Right ventricle myocardium superior (tissue), 1 donor: ENCODE measurements around the gene EHD2. TPM values are rescaled to one million over a fixed set of nuclear protein-coding genes. Genes with fewer than 3 reads are reported as not detected.
"Not testable (repeated sequence)": the region's sequence is repeated elsewhere in the genome, so short reads cannot be mapped to it uniquely, and the experiment has no call there.

ENCODE experiments used
- ATAC-seq: fragments of 200-7000 bp; cut with Tn5 transposase; one replicate; pipeline ENCODE4 v1.9.1; 2020; ENCODE audit warnings: mild to moderate bottlenecking; ENCODE audit not compliant: poor library complexity
- DNase-seq: peaks from one replicate; pipeline ENCODE4 v3.0.0-alpha.2; 2020
- intact Hi-C: fragments of 100-400 bp; cut with DNase I; formaldehyde crosslinking; loops from one replicate; pipeline ENCODE4 v1.11.2; 2022
- total RNA-seq: library from RNA; stranded (reverse); fragmentation: NEBNext Ultra II Directional; extraction: Animal tissue kit (Norgen Biotek cat#: 25700); gene quantifications from one replicate; pipeline ENCODE4 v1.2.1, GENCODE V29; 2021
- donor health status: DM: no; HTN: yes; CAD: no; lungs with severe emphysema.

EHD2 gene
- total RNA-seq, 1 donor from 2014 or later: 45.2 TPM

DNA sequence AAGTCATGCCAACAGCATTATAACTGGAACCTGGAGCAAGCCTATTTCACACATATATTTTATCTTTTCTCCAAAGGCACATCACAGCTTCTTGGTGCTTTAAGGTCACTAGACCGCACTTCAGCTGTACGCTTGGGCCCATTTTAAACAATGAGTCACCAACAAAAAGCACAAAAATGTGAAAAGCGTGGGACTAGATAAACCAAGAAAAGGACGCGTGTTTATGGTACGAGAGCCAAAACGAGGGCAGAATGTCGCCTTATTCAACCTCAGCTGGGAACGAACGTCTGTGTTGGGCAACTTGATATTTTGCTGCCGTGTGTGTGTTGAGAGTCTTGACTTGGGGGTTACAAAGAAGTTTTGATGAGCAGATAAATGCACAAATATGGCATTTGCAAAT lies 9.2 kb upstream of the EHD2 start:
- DNase-seq: no peak
- no peak for ATAC-seq
- intact Hi-C loops: no loop called here

DNA sequence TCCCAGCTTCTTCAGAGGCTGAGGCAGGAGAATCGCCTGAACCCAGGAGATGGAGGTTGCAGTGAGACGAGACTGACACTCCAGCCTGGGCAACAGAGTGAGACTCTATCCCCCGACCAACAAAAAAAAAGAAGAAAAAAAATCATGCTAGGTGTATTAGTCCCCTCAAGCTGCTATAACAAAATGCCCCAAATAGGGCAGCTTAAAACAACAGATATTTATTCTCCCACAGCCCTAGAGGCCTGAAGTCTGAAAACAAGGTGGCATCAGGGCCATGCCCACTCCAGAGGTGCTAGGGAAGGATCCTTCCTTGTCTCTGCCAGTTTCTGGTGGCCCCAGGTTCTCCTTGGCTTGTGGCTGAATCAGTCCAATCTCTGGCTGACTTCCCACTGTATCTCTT lies 8.6 kb upstream of the EHD2 start:
- intact Hi-C loops: no loop called here
- DNase-seq (no peak), ATAC-seq (no peak)

DNA sequence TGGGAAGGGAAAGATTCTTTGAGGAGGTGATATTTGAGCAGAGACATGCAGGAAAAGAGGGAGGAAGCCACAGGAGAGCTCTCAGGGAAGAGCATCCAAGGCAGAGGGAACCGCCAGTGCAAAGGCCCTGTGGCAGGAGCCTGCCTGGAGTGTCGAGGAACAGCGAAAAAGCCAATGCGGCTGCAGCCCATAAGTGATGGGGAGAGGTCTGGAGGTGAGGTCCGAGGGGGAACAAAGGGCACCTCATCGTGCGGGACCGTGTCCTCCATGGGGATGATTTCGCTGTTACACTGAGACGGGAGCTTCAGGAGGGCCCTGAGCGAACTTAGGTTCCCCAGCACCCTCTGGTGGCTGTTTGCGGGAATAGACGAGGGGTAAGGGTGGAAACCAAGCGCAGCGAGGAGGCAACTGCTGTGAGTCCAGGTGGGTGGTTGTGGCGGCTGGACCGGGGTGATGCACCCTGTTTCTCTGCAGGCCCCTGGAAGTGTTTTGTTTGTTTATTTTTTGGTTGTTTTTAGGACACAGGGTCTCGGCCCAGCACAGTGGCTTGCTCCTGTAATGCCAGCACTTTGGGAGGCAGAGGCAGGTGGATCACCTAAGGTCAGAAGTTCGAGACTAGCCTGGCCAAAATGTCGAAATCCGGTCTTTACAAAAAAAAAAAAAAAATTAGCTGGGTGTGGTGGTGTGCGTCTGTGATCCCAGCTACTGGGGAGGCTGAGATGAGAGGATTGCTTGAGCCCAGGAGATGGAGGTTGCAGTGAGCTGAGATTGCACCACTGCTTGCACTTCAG lies 5.9 kb upstream of the EHD2 start:
- ATAC-seq (peak; percentile 84), DNase-seq (peak; percentile 78)
- intact Hi-C loops: no loop called here

DNA sequence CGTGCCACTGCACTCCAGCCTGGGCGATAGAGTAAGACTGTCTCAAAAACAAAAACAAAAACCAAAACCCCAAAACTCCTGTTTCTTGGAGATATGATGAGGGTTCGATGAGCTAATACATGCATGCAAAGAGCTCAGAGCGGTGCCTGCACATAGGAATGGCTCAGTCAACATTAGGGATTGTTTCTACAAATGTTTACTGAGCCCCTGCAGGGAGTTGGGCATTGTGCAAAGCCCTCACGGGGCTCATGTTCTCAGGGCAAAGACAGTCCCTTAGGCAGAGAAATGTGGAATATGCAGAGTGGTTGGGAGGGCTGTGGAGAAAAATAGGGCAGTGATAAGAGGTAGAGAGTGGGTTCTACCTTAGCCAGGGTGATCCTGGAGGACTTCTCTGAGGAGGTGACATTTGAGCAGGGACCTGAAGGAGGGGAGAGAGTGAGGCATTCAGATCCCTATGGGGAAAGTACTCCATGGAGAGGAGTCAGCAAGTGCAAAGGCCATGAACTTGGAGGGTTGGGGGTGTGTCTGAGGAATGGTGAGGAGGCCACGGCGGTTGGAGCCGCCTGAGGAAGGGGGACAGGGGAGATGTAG lies 1.5 kb upstream of the EHD2 start:
- DNase-seq: no peak
- intact Hi-C loops: no loop called here
- no peak for ATAC-seq

DNA sequence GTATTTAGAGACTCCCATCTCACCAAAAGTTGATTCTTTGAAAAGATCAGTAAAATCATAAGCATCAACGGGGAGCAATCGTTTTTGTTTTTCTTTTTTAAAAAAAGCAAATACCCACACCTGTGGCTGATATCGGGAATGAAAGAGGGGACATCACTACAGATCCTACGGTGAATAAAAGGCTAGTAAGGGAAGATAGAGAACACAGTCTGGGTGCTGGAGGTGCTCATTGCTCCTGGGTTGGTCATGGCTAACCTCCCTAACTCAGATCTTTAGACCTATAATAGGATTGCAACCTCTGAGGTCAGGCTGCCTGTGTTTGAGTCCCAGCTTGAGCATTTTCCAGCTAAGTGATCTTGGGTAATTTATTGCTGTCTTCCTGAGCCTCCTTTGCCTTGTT lies 1.1 kb downstream of the EHD2 start:
- intact Hi-C loops: no loop called here
- no peak for ATAC-seq
- no peak for DNase-seq

DNA sequence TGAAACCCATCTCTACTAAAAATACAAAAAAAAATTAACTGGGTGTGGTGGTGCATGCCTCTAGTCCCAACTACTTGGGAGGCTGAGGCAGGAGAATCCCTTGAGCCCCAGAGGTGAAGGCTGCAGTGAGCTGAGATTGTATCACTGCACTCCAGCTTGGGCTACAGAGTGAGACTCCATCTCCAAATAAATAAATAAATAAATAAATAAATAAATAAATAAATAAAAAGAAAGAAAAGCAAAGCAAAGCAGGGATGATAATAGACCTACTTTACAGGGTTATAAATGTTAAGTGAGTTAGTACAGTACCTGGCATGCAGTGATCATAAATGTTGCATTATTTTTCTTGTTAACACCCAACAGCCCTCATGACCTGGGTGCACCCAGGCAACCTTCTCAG lies 1.6 kb downstream of the EHD2 start:
- DNase-seq, intact Hi-C loops, ATAC-seq: not testable (repeated sequence)

DNA sequence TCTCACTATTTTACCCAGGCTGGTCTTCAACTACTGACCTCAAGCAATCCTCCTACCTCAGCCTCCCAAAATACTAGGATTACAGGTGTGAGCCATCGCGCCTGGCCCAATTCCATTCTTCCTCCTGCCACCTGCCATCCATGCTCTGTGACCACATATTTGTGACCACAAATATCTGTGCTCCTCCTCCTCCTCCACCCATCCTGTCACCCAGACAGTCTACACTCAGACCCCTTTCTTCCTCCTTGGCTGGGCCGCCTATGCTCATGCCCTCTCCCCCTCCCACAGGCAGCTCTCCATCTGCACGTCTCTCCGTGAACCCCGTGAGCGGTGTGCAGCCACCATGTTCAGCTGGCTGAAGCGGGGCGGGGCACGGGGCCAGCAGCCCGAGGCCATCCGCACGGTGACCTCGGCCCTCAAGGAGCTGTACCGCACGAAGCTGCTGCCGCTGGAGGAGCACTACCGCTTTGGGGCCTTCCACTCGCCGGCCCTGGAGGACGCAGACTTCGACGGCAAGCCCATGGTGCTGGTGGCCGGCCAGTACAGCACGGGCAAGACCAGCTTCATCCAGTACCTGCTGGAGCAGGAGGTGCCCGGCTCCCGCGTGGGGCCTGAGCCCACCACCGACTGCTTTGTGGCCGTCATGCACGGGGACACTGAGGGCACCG lies 3.2 kb downstream of the EHD2 start:
- DNase-seq: no peak
- ATAC-seq: no peak
- intact Hi-C loops: no loop called here

DNA sequence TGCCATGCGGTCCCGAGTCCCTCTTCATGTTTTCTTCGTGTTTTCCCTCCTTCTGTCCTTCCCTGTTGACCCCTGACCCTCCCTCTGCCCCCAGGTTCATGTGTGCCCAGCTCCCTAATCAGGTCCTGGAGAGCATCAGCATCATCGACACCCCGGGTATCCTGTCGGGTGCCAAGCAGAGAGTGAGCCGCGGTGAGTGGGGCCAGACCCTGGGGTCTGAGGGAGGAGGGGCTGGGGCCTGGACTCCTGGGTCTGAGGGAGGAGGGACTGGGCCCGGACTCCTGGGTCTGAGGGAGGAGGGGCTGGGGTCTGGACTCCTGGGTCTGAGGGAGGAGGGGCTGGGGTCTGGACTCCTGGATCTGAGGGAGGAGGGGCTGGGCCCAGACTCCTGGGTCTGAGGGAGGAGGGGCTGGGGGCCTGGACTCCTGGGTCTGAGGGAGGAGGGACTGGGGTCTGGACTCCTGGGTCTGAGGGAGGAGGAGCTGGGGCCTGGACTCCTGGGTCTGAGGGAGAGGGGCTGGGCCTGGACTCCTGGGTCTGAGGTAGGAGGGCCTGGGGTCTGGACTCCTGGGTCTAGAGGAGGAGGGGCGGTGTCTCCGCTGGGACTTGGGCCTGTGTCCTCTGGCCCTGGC lies 5.3 kb downstream of the EHD2 start:
- ATAC-seq, intact Hi-C loops, DNase-seq: not testable (repeated sequence)

DNA sequence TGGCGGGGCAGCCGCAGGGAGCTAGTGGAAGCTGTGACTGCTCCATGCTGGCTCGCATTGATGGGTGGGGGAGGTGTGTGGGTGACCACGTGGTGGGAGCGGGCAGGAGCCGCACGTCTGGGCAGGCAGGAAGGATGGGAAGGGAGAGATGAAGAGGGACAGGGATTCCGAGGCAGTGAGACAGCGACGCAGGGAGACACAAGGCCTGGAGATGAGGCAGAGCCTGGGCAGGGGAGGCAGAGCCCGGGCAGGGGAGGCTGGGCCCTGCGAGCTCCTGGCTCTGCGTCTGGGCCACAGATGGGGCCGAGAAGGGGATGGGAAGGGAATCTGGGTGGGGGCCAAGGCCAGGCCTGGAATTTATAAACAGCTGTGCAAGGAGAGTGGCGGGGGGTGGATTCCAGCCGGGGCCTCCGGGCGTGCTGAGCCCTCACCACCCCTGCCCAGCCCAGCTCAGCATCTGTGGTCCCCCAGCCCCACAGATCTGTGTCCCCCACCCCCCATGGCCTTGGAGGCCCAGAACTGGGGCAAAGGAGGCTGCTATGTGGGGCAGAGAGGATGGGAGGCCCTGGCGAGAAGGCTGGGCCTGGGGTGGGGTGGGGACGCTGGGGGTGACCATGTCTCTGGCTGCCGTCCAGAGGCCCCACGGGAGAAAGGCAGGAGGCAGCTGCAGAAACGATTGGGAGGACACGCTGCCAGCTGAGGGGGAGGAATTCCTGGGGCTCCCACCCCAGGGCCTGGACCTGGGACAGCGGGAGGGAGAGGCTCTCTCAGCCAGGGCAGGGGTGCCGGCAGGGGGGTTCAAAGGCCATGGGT lies 6.0 kb downstream of the EHD2 start:
- intact Hi-C loops: no loop called here
- DNase-seq (peak; percentile 93), ATAC-seq (peak; percentile 87)

DNA sequence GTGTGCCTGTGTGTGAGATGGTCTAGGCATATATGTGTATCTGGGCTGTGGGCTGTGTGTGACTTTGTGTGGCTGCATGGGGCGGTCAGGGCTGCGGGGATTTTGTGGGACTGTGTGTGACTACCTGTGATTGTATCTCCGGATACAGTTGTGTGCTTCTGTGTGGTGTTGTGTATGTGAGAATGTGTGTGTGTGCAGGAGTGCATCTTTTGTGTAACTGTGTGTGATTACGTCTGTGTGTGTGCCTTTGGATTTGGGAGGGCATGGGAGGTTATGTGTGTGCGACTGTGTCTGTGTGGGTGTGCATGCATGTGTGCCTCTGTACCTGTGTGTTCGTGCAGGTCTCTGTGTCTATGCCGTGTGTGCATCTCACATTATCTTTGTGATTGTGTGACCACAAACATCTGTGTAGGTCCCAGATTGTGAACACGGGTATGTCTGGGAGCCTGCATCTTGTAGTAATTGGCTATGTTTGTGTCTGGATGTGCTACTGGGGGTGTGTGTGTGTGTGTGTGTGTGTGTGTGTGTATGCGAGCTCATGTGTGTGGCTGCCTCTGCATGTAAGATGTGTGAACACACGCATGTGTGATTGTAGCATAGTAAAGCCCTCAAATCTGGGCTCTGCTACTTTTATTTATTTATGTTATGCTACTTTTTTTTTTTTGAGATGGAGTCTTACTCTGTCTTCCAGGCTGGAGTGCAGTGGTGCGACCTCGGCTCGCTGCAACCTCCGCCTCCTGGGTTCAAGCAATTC lies 7.6 kb downstream of the EHD2 start:
- ATAC-seq (no peak), DNase-seq (no peak)
- intact Hi-C loops: no loop called here

DNA sequence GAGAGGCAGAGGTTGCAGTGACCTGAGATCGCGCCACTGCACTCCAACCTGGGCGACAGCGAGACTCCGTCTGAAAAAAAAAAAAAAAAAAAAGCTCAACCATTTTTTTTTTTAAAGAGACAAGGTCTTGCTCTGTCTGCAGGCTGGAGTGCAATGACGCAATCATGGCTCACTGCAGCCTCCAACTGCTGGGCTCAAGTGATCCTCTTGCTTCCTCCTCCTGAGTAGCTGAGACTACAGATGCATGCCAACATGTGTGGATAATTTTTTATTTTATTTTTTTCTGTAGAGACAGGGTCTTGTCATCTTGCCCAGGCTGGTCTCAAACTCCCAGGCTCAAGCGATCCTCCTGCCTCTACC lies 10.3 kb downstream of the EHD2 start:
- ATAC-seq: peak; percentile 37

DNA sequence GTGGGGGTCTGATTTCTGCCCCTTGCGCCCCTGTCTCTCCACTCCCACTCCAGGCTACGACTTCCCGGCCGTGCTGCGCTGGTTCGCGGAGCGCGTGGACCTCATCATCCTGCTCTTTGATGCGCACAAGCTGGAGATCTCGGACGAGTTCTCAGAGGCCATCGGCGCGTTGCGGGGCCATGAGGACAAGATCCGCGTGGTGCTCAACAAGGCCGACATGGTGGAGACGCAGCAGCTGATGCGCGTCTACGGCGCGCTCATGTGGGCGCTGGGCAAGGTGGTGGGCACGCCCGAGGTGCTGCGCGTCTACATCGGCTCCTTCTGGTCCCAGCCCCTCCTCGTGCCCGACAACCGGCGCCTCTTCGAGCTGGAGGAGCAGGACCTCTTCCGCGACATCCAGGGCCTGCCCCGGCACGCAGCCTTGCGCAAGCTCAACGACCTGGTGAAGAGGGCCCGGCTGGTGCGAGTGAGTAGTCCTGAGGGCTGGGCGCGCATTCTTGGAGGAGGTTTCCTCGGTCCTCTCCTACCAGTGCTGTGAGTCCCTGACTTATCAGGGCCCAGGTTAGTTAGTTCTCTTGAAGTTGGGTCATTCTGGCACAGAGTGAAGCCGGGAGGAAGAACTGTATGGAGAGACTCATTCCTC lies 12.7 kb downstream of the EHD2 start:
- intact Hi-C loops: no loop called here
- no peak for DNase-seq

More for the DNA sequence above, 10.3 kb downstream of the EHD2 start:
- intact Hi-C loops: no loop called here
- peak; percentile 75 for DNase-seq

DNA sequence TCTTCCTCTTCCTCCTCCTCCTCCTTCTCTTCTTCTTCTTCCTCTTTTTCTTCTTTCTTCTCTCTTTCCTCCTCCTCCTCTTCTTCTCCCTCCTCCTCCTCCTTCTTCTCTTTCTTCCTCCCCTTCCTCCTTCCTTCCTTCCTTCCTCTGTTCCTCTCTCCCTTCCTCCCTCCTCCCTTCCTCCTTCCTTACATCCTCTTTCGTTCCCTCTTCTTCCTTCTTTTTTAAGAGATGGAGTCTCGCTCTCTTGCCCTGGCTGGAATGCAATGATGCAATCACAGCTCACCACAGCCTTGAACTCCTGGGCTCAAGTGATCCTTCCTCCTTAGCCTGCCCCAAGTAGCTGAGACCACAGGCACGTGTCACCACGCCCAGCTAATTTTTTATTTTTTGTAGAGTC lies 13.2 kb downstream of the EHD2 start:
- ATAC-seq (no peak), DNase-seq (no peak)
- intact Hi-C loops: no loop called here

More for the DNA sequence above, 12.7 kb downstream of the EHD2 start:
- no peak for ATAC-seq

DNA sequence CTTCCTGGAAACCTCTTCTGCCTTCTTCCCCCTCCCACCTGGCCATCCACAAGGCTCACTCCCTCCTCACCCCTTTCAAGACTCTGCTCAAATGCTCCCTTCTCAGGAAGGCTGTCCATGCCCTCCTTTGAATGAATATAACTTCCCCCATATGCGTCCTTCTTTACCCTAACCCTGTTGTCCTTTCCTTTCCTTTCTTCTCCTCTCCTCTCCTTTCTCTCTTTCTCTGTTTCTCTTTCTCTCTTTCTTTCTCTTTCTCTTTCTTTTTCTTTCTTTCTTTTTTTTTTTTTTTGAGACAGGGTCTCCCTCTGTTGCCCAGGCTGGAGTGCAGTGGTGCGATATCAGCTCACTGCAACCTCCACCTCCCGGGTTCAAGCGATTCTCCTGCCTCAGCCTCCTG lies 15.1 kb downstream of the EHD2 start:
- intact Hi-C loops, DNase-seq, ATAC-seq: not testable (repeated sequence)

DNA sequence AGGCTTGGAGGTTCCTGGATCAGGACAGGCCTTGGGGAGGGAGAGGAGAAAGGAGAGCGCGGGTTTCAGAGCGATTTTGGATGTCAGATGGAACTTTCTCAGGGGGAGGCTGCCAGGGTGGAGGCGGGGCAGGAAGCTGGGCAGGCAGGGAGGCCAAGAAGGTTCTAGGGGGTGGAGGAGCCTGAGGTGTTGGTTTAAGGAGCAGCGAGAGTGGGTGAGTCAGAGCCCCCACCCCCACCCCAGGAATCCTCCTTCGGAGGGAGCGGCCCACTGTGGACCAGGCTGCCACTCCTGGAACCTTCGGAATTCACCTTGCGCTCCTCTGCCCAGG lies 16.2 kb downstream of the EHD2 start:
- intact Hi-C loops: no loop called here
- ATAC-seq: peak; percentile 53
- DNase-seq: peak; percentile 70

DNA sequence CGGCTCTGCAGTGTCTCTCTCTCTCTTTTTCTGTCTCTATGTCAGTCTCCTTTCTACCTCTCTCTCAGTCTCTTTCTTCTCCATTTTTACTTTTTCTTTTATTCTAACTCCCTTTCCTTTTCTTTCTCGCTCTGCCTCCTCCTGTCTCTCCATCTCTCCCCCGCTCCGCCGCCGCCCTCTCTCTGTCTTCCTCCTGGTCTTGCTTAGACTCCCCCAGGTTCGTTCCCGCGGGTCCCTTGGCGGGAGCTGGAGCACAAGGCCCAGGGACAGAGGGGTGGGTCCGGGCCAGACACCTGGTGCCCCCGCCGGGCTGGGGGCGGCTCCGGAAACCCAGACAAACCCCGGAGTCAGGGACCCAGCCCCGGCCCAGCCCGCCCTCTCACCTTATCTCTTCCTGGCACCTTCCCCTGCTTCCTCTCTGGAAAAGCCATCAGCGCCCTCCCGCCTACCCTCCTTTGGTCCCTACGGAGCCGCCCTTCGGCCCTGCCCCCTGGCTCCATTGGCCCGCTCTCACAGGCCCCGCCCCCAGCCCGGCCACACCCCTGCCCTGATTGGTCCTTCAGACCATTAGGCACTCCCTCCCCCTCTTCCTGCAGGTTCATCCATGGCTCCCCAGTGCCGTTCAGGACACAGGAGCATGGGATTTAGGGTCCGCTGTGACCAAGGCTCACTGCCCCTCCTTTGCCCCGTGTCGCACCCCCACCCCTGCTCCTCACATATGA lies 16.7 kb downstream of the EHD2 start:
- peak; percentile 79 for ATAC-seq
- intact Hi-C loops: no loop called here
- peak; percentile 86 for DNase-seq

DNA sequence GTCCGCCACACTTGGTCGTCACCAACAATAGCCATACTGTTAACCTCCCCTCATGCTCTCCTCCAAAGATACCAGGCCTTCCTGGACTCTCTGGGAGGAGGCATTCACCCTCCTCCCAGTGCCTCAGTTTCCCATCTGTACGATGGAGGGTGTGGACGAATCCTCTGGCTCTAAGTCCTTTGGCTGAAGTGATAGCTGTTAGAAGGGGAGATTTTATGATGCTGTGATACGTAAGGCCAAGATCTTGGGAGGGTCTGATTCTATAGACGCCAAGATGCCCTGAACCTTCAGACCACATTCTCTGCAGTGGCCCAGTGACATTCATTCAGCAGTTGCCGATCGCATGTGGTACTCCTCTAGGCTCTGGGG lies 17.3 kb downstream of the EHD2 start:
- DNase-seq: no peak
- intact Hi-C loops: no loop called here
- no peak for ATAC-seq
